HG02642 (cell line): Measurements from ENCODE around the gene YBX2.
A peak's percentile ranks its signal among the peaks of the same experiment; 100 is the strongest.
"Not testable (repeated sequence)": the region's sequence is repeated elsewhere in the genome, so short reads cannot be mapped to it uniquely, and the experiment has no call there.

Experiments
- ATAC-seq: cut with Tn5 transposase; IDR thresholded peaks from one replicate; pipeline ENCODE4 v1.9.1; 2021; ENCODE audit warnings: mild to moderate bottlenecking; ENCODE audit not compliant: unreplicated experiment, poor library complexity

YBX2 gene

GRCh38 chr17:7250695-7251627 lies 43.5 kb downstream of the YBX2 start:
- peak; percentile 1 for ATAC-seq

GRCh38 chr17:7249830-7250229 lies 44.6 kb downstream of the YBX2 start:
- no peak for ATAC-seq

GRCh38 chr17:7249214-7249613 lies 45.2 kb downstream of the YBX2 start:
- no peak for ATAC-seq

- ATAC-seq: no peak
Measured at GRCh38 chr17:7248796-7249195, 45.6 kb downstream of the YBX2 start.

- ATAC-seq: no peak
Measured at GRCh38 chr17:7246779-7247178, 47.7 kb downstream of the YBX2 start.

GRCh38 chr17:7243838-7244237 lies 50.6 kb downstream of the YBX2 start:
- ATAC-seq: not testable (repeated sequence)

- ATAC-seq: no peak
Measured at GRCh38 chr17:7243453-7243729, 51.0 kb downstream of the YBX2 start.

- peak; percentile 44 for ATAC-seq
Measured at GRCh38 chr17:7242717-7243452, 51.6 kb downstream of the YBX2 start.

GRCh38 chr17:7241783-7242716 lies 52.4 kb downstream of the YBX2 start, which contains the start of gene GABARAP:
TSS of gene GABARAP (minus strand) at chr17:7242449. CDS start at chr17:7242330, 119 bp downstream.
- peak; percentile 32 for ATAC-seq

GRCh38 chr17:7241090-7241733 lies 53.2 kb downstream of the YBX2 start:
- no peak for ATAC-seq

- no peak for ATAC-seq
Measured at GRCh38 chr17:7240375-7240774, 54.1 kb downstream of the YBX2 start.

- ATAC-seq: peak; percentile 54
Measured at GRCh38 chr17:7239091-7240027, 55.1 kb downstream of the YBX2 start, which contains the start of gene PHF23. TSS of gene PHF23 (minus strand) at chr17:7239457. CDS start at chr17:7239279, 178 bp downstream.

- ATAC-seq: no peak
Measured at GRCh38 chr17:7238420-7239090, 55.9 kb downstream of the YBX2 start.
